Panc1 (cell line): Measurements from ENCODE around the gene TCTN1.

Experiments used
- CTCF ChIP-seq: fragments of 450-650 bp; IDR thresholded peaks from 2 replicates; pipeline ENCODE4 v1.5.1; 2017; ENCODE audit warnings: mild to moderate bottlenecking
- POLR2AphosphoS5 ChIP-seq: IDR thresholded peaks from 2 replicates; pipeline ENCODE4 v1.6.1; 2012; ENCODE audit warnings: mild to moderate bottlenecking, low read depth, low read length, moderate library complexity
- REST ChIP-seq, 2 experiments: IDR thresholded peaks; 2 replicates each; pipeline ENCODE4 v1.6.1; 2011 to 2012; ENCODE audit warnings: low read depth in 2 of 2, control low read depth in 1 of 2, low read length in 1 of 2, mild to moderate bottlenecking in 1 of 2, moderate library complexity in 1 of 2; ENCODE audit not compliant: insufficient read depth in 1 of 2

- no peak for TF ChIP-seq CTCF
- no peak for TF ChIP-seq POLR2AphosphoS5
- no peak for TF ChIP-seq REST (IDR thresholded peaks at IDR 0.05; ENCODE audit: insufficient read depth in 1 of 2, low read depth in 2 of 2, low read length in 1 of 2)
Observed at GRCh38 chr12:110658878-110659277, 44.9 kb downstream of the TCTN1 start.
